HG03139 (cell line): ENCODE results near the gene IGSF21.

Experiments
- ATAC-seq: cut with Tn5 transposase; IDR thresholded peaks from one replicate; pipeline ENCODE4 v1.9.1; 2021; ENCODE audit not compliant: unreplicated experiment

Gene IGSF21

GRCh38 chr1:18322368-18323032 lies 214.9 kb downstream of the IGSF21 start:
- ATAC-seq: no peak

- ATAC-seq: no peak
Measured at GRCh38 chr1:18323259-18323658, 215.7 kb downstream of the IGSF21 start.

- ATAC-seq: no peak
Measured at GRCh38 chr1:18324246-18324645, 216.6 kb downstream of the IGSF21 start.

GRCh38 chr1:18325136-18325535 lies 217.5 kb downstream of the IGSF21 start:
- ATAC-seq: no peak

GRCh38 chr1:18326211-18326897 lies 218.8 kb downstream of the IGSF21 start:
- no peak for ATAC-seq

GRCh38 chr1:18327650-18328049 lies 220.1 kb downstream of the IGSF21 start:
- ATAC-seq: no peak

- ATAC-seq: no peak
Measured at GRCh38 chr1:18328803-18329202, 221.2 kb downstream of the IGSF21 start.

GRCh38 chr1:18329469-18330253 lies 222.1 kb downstream of the IGSF21 start:
- no peak for ATAC-seq

- ATAC-seq: no peak
Measured at GRCh38 chr1:18332576-18332975, 225.0 kb downstream of the IGSF21 start.

GRCh38 chr1:18333220-18333619 lies 225.6 kb downstream of the IGSF21 start:
- no peak for ATAC-seq

GRCh38 chr1:18336801-18337200 lies 229.2 kb downstream of the IGSF21 start:
- no peak for ATAC-seq

GRCh38 chr1:18337757-18338156 lies 230.2 kb downstream of the IGSF21 start:
- ATAC-seq: no peak

GRCh38 chr1:18339161-18339560 lies 231.6 kb downstream of the IGSF21 start:
- ATAC-seq: no peak

- no peak for ATAC-seq
Measured at GRCh38 chr1:18340158-18340764, 232.7 kb downstream of the IGSF21 start.

- no peak for ATAC-seq
Measured at GRCh38 chr1:18340787-18341186, 233.2 kb downstream of the IGSF21 start.

- ATAC-seq: no peak
Measured at GRCh38 chr1:18341291-18342069, 233.9 kb downstream of the IGSF21 start.

- ATAC-seq: no peak
Measured at GRCh38 chr1:18342744-18343143, 235.1 kb downstream of the IGSF21 start.

GRCh38 chr1:18343581-18343980 lies 236.0 kb downstream of the IGSF21 start:
- ATAC-seq: no peak

- ATAC-seq: no peak
Measured at GRCh38 chr1:18344755-18345154, 237.2 kb downstream of the IGSF21 start.

- ATAC-seq: no peak
Measured at GRCh38 chr1:18347559-18347958, 240.0 kb downstream of the IGSF21 start.

- ATAC-seq: no peak
Measured at GRCh38 chr1:18348354-18348753, 240.8 kb downstream of the IGSF21 start.
